GM12878 (cell line): ENCODE results near the gene KIF5C. TPM values are rescaled to one million over a fixed set of nuclear protein-coding genes. Genes with fewer than 3 reads are reported as not detected.

Experiments used
- ATAC-seq: fragments of 200-7000 bp; cut with Tn5 transposase; 3 replicates; pipeline ENCODE4 v1.9.1; 2020; ENCODE audit warnings: mild to moderate bottlenecking, moderate library complexity
- BruUV-seq: library from RNA; stranded (reverse); fragments of 400-500 nt; replicated peaks from 2 replicates; lab custom pipeline; 2021; lab: Mats Ljungman, UMichigan
- CTCF ChIA-PET: fragments of 300-600 bp; sonication (Branson Sonifier 250); formaldehyde crosslinking; extraction: SDS; loops from one replicate; lab custom pipeline; 2021; ENCODE audit warnings: inconsistent platforms; lab: Yijun Ruan, JAX
- POLR2A ChIA-PET: fragments of 350-600 bp; formaldehyde crosslinking; extraction: SDS; loops from one replicate; lab custom pipeline; 2021; ENCODE audit warnings: inconsistent platforms; lab: Charles Lee
- RAD21 ChIA-PET: fragments of 300-600 bp; sonication (Branson Sonifier 250); formaldehyde crosslinking; loops from one replicate; lab custom pipeline; 2023; ENCODE audit warnings: antibody characterized with exemption; ENCODE audit not compliant: unreplicated experiment; lab: Charles Lee
- SMC1A ChIA-PET: fragments of 300-600 bp; sonication (Branson Sonifier 250); formaldehyde crosslinking; loops from one replicate; lab custom pipeline; 2023; ENCODE audit not compliant: unreplicated experiment, uncharacterized antibody; lab: Charles Lee
- DNase-seq: peaks from one replicate; pipeline ENCODE4 v3.0.0-alpha.2; 2011; ENCODE audit warnings: low read depth, low spot score
- FAIRE-seq: peaks from 3 replicates; lab custom pipeline; 2011; peaks lifted over from hg19 to GRCh38; lab: Jason Lieb, UNC
- H2AFZ ChIP-seq: 2 replicates; pipeline ENCODE4 v1.6.0; 2011; ENCODE audit warnings: low read depth, low read length, control low read depth; ENCODE audit not compliant: control insufficient read depth
- H3K27ac ChIP-seq: 2 replicates; pipeline ENCODE4 v1.5.1; 2011; ENCODE audit warnings: control low read depth; ENCODE audit not compliant: control insufficient read depth, insufficient read depth
- H3K27me3 ChIP-seq, 2 experiments: replicated peaks in 1 of 2; 2 replicates each; pipeline versions ENCODE4 v1.6.0 to v1.6.1; 2011; ENCODE audit warnings: low read length in 1 of 2; ENCODE audit not compliant: control insufficient read depth in 2 of 2, insufficient read depth in 2 of 2
- H3K36me3 ChIP-seq, 2 experiments: 2 replicates each; pipeline ENCODE4 v1.5.1; 2011; ENCODE audit warnings: low read length in 1 of 2; ENCODE audit not compliant: control insufficient read depth in 2 of 2, insufficient read depth in 2 of 2
- H3K4me1 ChIP-seq: 2 replicates; pipeline ENCODE4 v1.6.1; 2011; ENCODE audit warnings: mild to moderate bottlenecking, low read length, moderate library complexity, mixed read lengths; ENCODE audit not compliant: control insufficient read depth, insufficient read depth
- H3K4me2 ChIP-seq: 2 replicates; pipeline ENCODE4 v1.6.0; 2011; ENCODE audit warnings: control low read depth; ENCODE audit not compliant: control insufficient read depth, insufficient read depth
- H3K4me3 ChIP-seq: fragments of 200-600 bp; sonication (generic); 2 replicates; pipeline ENCODE4 v1.5.1; 2016
- H3K79me2 ChIP-seq: 2 replicates; pipeline ENCODE4 v1.6.0; 2011; ENCODE audit warnings: low read length; ENCODE audit not compliant: control insufficient read depth, insufficient read depth
- H3K9ac ChIP-seq: 2 replicates; pipeline ENCODE4 v1.8.0; 2011; ENCODE audit warnings: low read length, control low read depth, mixed read lengths; ENCODE audit not compliant: control insufficient read depth, insufficient read depth
- H3K9me3 ChIP-seq: replicated peaks from 3 replicates; pipeline ENCODE4 v1.5.1; 2011; ENCODE audit warnings: mild to moderate bottlenecking, low read length; ENCODE audit not compliant: control insufficient read depth, insufficient read depth
- H4K20me1 ChIP-seq: 2 replicates; pipeline ENCODE4 v1.6.0; 2011; ENCODE audit not compliant: control insufficient read depth, insufficient read depth
- ATF2 ChIP-seq: IDR thresholded peaks from 2 replicates; pipeline ENCODE4 v1.6.1; 2012; ENCODE audit warnings: low read length, inconsistent platforms
- ATF7 ChIP-seq: fragments of 450-650 bp; IDR thresholded peaks from 2 replicates; pipeline ENCODE4 v1.6.1; 2016; ENCODE audit warnings: low read depth, mild to moderate bottlenecking
- BCL11A ChIP-seq: IDR thresholded peaks from 2 replicates; pipeline ENCODE4 v1.6.1; 2011; ENCODE audit warnings: low read depth, low read length
- BHLHE40 ChIP-seq, 2 experiments: fragments of 450-650 bp in 1 of 2; IDR thresholded peaks; 2 replicates each; pipeline ENCODE4 v1.6.1; 2011 to 2017; ENCODE audit warnings: low read depth in 2 of 2, borderline replicate concordance in 1 of 2, improper control_type of control experiment in 1 of 2, low read length in 1 of 2, mild to moderate bottlenecking in 1 of 2
- EP300 ChIP-seq, 2 experiments: fragments of 150-350 bp in 1 of 2; IDR thresholded peaks; 2 replicates each; pipeline ENCODE4 v1.6.1; 2011 to 2012; ENCODE audit warnings: low read depth in 2 of 2, low read length in 2 of 2, borderline replicate concordance in 1 of 2, improper control_type of control experiment in 1 of 2, inconsistent platforms in 1 of 2; ENCODE audit not compliant: control insufficient read depth in 1 of 2
- IKZF2 ChIP-seq, 2 experiments: fragments of 450-650 bp; IDR thresholded peaks; 2 replicates each; pipeline ENCODE4 v1.6.1; 2017; ENCODE audit warnings: mild to moderate bottlenecking in 2 of 2, moderate library complexity in 2 of 2
- JUNB ChIP-seq: IDR thresholded peaks from 2 replicates; pipeline ENCODE4 v1.6.1; 2016; ENCODE audit warnings: antibody characterized with exemption, mild to moderate bottlenecking
- MTA2 ChIP-seq: fragments of 450-650 bp; IDR thresholded peaks from 2 replicates; pipeline ENCODE4 v1.6.1; 2016; ENCODE audit warnings: low read depth, mild to moderate bottlenecking, moderate library complexity
- RUNX3 ChIP-seq: IDR thresholded peaks from 2 replicates; pipeline ENCODE4 v1.6.1; 2012; ENCODE audit warnings: low read length, inconsistent platforms
- SPI1 ChIP-seq: IDR thresholded peaks from 2 replicates; pipeline ENCODE4 v1.6.1; 2011; ENCODE audit warnings: low read depth, mild to moderate bottlenecking, low read length, moderate library complexity, borderline replicate concordance; ENCODE audit not compliant: insufficient read depth
- YY1 ChIP-seq: IDR thresholded peaks from 2 replicates; pipeline ENCODE4 v1.6.1; 2011; ENCODE audit warnings: low read depth, mild to moderate bottlenecking, low read length
- WGBS: methylation state at CpG from one replicate; pipeline ENCODE4 v1.1.6; 2016; ENCODE audit warnings: low lambda C conversion rate; ENCODE audit not compliant: insufficient replicate concordance, insufficient coverage; ENCODE audit errors: missing lambda C conversion rate; 5-methylcytosine and 5-hydroxymethylcytosine counted together
- in situ Hi-C: fragments of 300-500 bp; cut with MboI; formaldehyde crosslinking; loops from 9 replicates; pipeline ENCODE4 v1.14.3; 2018; ENCODE audit warnings: mixed read lengths
- intact Hi-C: fragments of 100-400 bp; cut with micrococcal nuclease; formaldehyde crosslinking; loops from one replicate; pipeline ENCODE4 v1.14.2; 2022; ENCODE audit not compliant: unreplicated experiment
- polyA plus RNA-seq, 11 experiments: library from polyadenylated mRNA; depleted of rRNA in 4 of 11; unstranded in 6 of 11; stranded (reverse) in 5 of 11; fragments of >200 nt; fragmentation: Nextera tagmentation in 4 of 11; fragmentation: Illumina TruSeq in 1 of 11; extraction: Ambion mirVana in 4 of 11; extraction: Trizol in 1 of 11; gene quantifications; 1 replicate in 1 of 11; 2 replicates in 10 of 11; pipeline versions ENCODE4 v1.2.1 to v1.2.3, GENCODE V29; 2011 to 2016; ENCODE audit warnings: inconsistent platforms in 2 of 11, missing spikeins in 2 of 11, low read depth in 1 of 11
- total RNA-seq, 4 experiments: library from RNA; depleted of rRNA in 3 of 4; stranded (reverse); fragments of >200 nt in 3 of 4; fragmentation: Illumina TruSeq in 1 of 4; extraction: Trizol in 1 of 4; gene quantifications; 2 replicates each; pipeline versions ENCODE4 v1.2.1 to v1.2.3, GENCODE V29; 2013 to 2021

KIF5C gene
- total and polyA plus RNA-seq, 10 of the 15 experiments (the other 5 are each of a cell fraction or from before 2014, with no cell fraction given), result 0.08 to 0.49 (median 0.24) TPM

GRCh38 chr2:148970385-148970784 is 95.4 kb downstream of the KIF5C start:
- no TSS peak for BruUV-seq
- H4K20me1 ChIP-seq, result no peaks in the 10 kb centered on the region
- no peak overlapping the region for H3K9ac ChIP-seq
- ChIA-PET SMC1A (interaction anchor here (0.6 to 2.9 kb wide), 5 partner anchors 9 to 1167 kb away, joined by 3 to 10 read pairs (median 3); no protein-coding TSS in a partner anchor), POLR2A (no interaction called here), CTCF (interaction anchor here (0.9 to 1.5 kb wide), 4 partner anchors 8 to 47 kb away, joined by 3 to 5 read pairs (median 4); no protein-coding TSS in a partner anchor), RAD21 (interaction anchor here (0.8 kb wide), 2 partner anchors 50 to 357 kb away, joined by 3 to 4 read pairs; no protein-coding TSS in a partner anchor)
- peaks cover 11% of the 10 kb centered on the region; the same call in 1 of the 2 replicates for H3K4me1 ChIP-seq
- H3K9me3 ChIP-seq, result no peaks in the 10 kb centered on the region
- no peaks in the 10 kb centered on the region for H3K27me3 ChIP-seq
- ATAC-seq (peak; percentile 17; the same call in 2 of the 3 replicates), DNase-seq (no peak), FAIRE-seq (no peak)
- H3K4me2 ChIP-seq, result no peak overlapping the region
- intact Hi-C loops, result no loop called here
- no peaks in the 10 kb centered on the region for H3K79me2 ChIP-seq
- no peaks in the 10 kb centered on the region for H3K36me3 ChIP-seq
- no peak overlapping the region for H3K27ac ChIP-seq
- in situ Hi-C loops, result no loop called here
- H2AFZ ChIP-seq, result peak overlapping the region; percentile 50
- WGBS, result 63% methylated on average over 2 of the region's 2 CpGs
- no peak for TF ChIP-seq YY1
- TF ChIP-seq SPI1, result 0 out of 2 replicates have a peak, but pooled peaks have one; percentile 3
- H3K4me3 ChIP-seq, result no peak overlapping the region

GRCh38 chr2:148971547-148971946 is 96.5 kb downstream of the KIF5C start:
- ATAC-seq, result peak; percentile 92
- intact Hi-C loops, result no loop called here

More at GRCh38 chr2:148971547-148971946, 96.5 kb downstream of the KIF5C start:
- SMC1A ChIA-PET, result interaction anchor here (1.0 kb wide), 1 partner anchor 51 kb away, joined by 3 read pairs; no protein-coding TSS in a partner anchor
- peak overlapping the region; percentile 28; the same call in 1 of the 2 replicates for H2AFZ ChIP-seq
- DNase-seq, result peak; percentile 31
- H3K36me3 ChIP-seq, result no peaks in the 10 kb centered on the region
- H3K4me1 ChIP-seq, result peaks cover 11% of the 10 kb centered on the region; the same call in 1 of the 2 replicates
- CTCF ChIA-PET, result no interaction called here
- no peaks in the 10 kb centered on the region for H3K27me3 ChIP-seq
- 0% methylated on average over 3 of the region's 3 CpGs for WGBS
- TF ChIP-seq ATF7 (peak; percentile 42; the same call in 1 of the 2 replicates), IKZF2 (IDR thresholded peaks at IDR 0.05) (no peak), JUNB (no peak), BHLHE40 (IDR thresholded peaks at IDR 0.05; ENCODE audit: borderline replicate concordance in 1 of 2, low read depth in 2 of 2, low read length in 1 of 2) (0 out of 4 replicates have a peak, but pooled peaks of 1 of the 2 experiments have one; percentile 13), EP300 (IDR thresholded peaks at IDR 0.05; ENCODE audit: borderline replicate concordance in 1 of 2, control insufficient read depth in 1 of 2, low read depth in 2 of 2, low read length in 2 of 2) (0 out of 4 replicates have a peak, but pooled peaks of 1 of the 2 experiments have one; percentile 38), BCL11A (peak; percentile 14; the same call in 1 of the 2 replicates), MTA2 (peak; percentile 60; the same call in 1 of the 2 replicates), RUNX3 (peak; percentile 85), ATF2 (0 out of 2 replicates have a peak, but pooled peaks have one; percentile 19)
- H4K20me1 ChIP-seq, result no peaks in the 10 kb centered on the region
- RAD21 ChIA-PET, result no interaction called here
- peak overlapping the region; percentile 54; the same call in 1 of the 2 replicates for H3K4me2 ChIP-seq
- in situ Hi-C loops, result no loop called here
- H3K27ac ChIP-seq, result no peak overlapping the region
- H3K9ac ChIP-seq, result no peak overlapping the region
- H3K79me2 ChIP-seq, result no peaks in the 10 kb centered on the region
- POLR2A ChIA-PET, result no interaction called here
- no peaks in the 10 kb centered on the region for H3K9me3 ChIP-seq
- peak; percentile 78 for FAIRE-seq
- BruUV-seq, result no TSS peak
- H3K4me3 ChIP-seq, result no peak overlapping the region
